SH-SY5Y (cell line): Measurements from ENCODE around the gene FAU.

Experiments
- GATA2 ChIP-seq: IDR thresholded peaks from 2 replicates; pipeline ENCODE4 v1.6.1; 2011; ENCODE audit warnings: mild to moderate bottlenecking, low read depth, low read length
- GATA3 ChIP-seq: IDR thresholded peaks from 2 replicates; pipeline ENCODE4 v1.6.1; 2011; ENCODE audit warnings: low read depth, mild to moderate bottlenecking, low read length, moderate library complexity

DNA sequence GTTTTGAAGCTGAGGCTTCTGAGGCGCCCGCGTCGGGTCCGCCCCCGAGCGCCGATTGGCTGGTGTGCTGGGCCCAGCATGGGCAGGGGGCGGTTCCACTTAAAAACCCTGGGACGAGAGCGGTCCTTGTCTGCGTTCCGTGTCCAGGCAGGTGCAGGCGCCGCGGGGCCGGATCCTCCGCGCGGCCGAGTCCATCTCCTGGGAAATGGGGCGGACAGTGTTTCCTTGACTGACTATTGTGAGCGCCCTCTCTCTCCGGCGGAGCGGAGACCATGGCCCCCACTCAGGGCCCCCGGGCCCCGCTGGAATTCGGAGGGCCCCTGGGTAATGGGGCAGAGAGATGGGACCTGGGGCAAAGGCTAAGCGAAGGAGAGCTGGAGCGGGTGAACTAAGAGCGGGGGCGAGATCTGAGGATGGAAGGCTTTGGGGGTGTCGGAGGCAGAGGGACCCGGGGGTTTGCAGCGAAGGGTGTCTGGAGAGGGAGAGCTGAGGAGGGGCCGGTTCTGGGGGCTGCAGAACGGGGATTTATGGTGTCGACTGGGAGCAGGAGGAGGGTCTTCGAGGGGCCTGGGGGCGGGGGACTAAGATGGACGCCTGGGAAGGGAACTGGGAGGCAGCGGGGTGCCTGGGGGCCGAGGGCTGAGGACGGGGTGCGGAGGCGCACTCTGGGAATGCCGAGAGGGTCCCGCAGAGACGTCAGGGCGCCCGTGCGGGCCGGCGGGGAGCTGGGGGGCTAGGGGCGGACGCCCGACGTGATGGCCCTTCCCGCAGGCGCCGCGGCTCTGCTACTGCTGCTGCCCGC is 10.0 kb downstream of the FAU start, which contains the start of gene TM7SF2:
- no peak for TF ChIP-seq GATA2
- no peak for TF ChIP-seq GATA3
